ENCODE results near the gene TTC16. TPM values are rescaled to one million over a fixed set of nuclear protein-coding genes. Genes with fewer than 3 reads are reported as not detected.
"Not testable (repeated sequence)": the region's sequence is repeated elsewhere in the genome, so short reads cannot be mapped to it uniquely, and the experiment has no call there.

TTC16 gene
- total RNA-seq, 1 donor from 2014 or later: not detected

- FAIRE-seq (no peak), DNase-seq (ENCODE audit: low read depth) (no peak)
- TF ChIP-seq CTCF (IDR thresholded peaks at IDR 0.05; ENCODE audit: insufficient read depth, low read length, severe bottlenecking): no peak
- no peaks in the 10 kb centered on the region for H3K36me3 ChIP-seq (ENCODE audit: control insufficient read depth, insufficient read depth, low read length)
- peaks cover 25% of the 10 kb centered on the region for H3K27me3 ChIP-seq (ENCODE audit: control insufficient read depth, insufficient read depth, low read length)
- no peak overlapping the region for H3K4me3 ChIP-seq (ENCODE audit: low read depth, low read length)
Observed at GRCh38 chr9:127753148-127753547, 37.3 kb downstream of the TTC16 start.

GRCh38 chr9:127753622-127754021 is 37.7 kb downstream of the TTC16 start:
- no peak for DNase-seq (ENCODE audit: low read depth)
- Histone ChIP-seq H3K36me3 (ENCODE audit: control insufficient read depth, insufficient read depth, low read length) (no peaks in the 10 kb centered on the region), H3K27me3 (ENCODE audit: control insufficient read depth, insufficient read depth, low read length) (peaks cover 25% of the 10 kb centered on the region), H3K4me3 (ENCODE audit: low read depth, low read length) (no peak overlapping the region)
- FAIRE-seq: no peak
- no peak for TF ChIP-seq CTCF (IDR thresholded peaks at IDR 0.05; ENCODE audit: insufficient read depth, low read length, severe bottlenecking)

GRCh38 chr9:127754099-127755060 is 38.5 kb downstream of the TTC16 start:
- no peak for DNase-seq (ENCODE audit: low read depth)
- no peak overlapping the region for H3K4me3 ChIP-seq (ENCODE audit: low read depth, low read length)
- no peaks in the 10 kb centered on the region for H3K36me3 ChIP-seq (ENCODE audit: control insufficient read depth, insufficient read depth, low read length)
- peaks cover 25% of the 10 kb centered on the region for H3K27me3 ChIP-seq (ENCODE audit: control insufficient read depth, insufficient read depth, low read length)
- FAIRE-seq: no peak
- TF ChIP-seq CTCF (IDR thresholded peaks at IDR 0.05; ENCODE audit: insufficient read depth, low read length, severe bottlenecking): no peak

GRCh38 chr9:127755061-127756060 is 39.5 kb downstream of the TTC16 start:
- Histone ChIP-seq H3K27me3 (ENCODE audit: control insufficient read depth, insufficient read depth, low read length) (peaks cover 25% of the 10 kb centered on the region), H3K36me3 (ENCODE audit: control insufficient read depth, insufficient read depth, low read length) (no peaks in the 10 kb centered on the region), H3K4me3 (ENCODE audit: low read depth, low read length) (no peak overlapping the region)
- DNase-seq (ENCODE audit: low read depth) (no peak), FAIRE-seq (no peak)
- TF ChIP-seq CTCF (IDR thresholded peaks at IDR 0.05; ENCODE audit: insufficient read depth, low read length, severe bottlenecking): no peak

- TF ChIP-seq CTCF (IDR thresholded peaks at IDR 0.05; ENCODE audit: insufficient read depth, low read length, severe bottlenecking): no peak
- no peak for DNase-seq (ENCODE audit: low read depth)
- H3K4me3 ChIP-seq (ENCODE audit: low read depth, low read length): no peak overlapping the region
- FAIRE-seq: no peak
- no peaks in the 10 kb centered on the region for H3K36me3 ChIP-seq (ENCODE audit: control insufficient read depth, insufficient read depth, low read length)
- peaks cover 25% of the 10 kb centered on the region for H3K27me3 ChIP-seq (ENCODE audit: control insufficient read depth, insufficient read depth, low read length)
Observed at GRCh38 chr9:127756233-127756632, 40.4 kb downstream of the TTC16 start.

- not testable (repeated sequence) for FAIRE-seq; H3K36me3 ChIP-seq (ENCODE audit: control insufficient read depth, insufficient read depth, low read length)
Observed at GRCh38 chr9:127756776-127757175, 40.9 kb downstream of the TTC16 start.

More at GRCh38 chr9:127756776-127757175, 40.9 kb downstream of the TTC16 start:
- not testable (repeated sequence) for H3K4me3 ChIP-seq (ENCODE audit: low read depth, low read length); DNase-seq (ENCODE audit: low read depth)
- peaks cover 25% of the 10 kb centered on the region for H3K27me3 ChIP-seq (ENCODE audit: control insufficient read depth, insufficient read depth, low read length)
